Mucosa of rectum (tissue), 2 donors: ENCODE results near the gene PPM1A.

Experiments used
- H3K27ac ChIP-seq, 2 donors: one replicate each; pipeline ENCODE4 v1.7.0; 2013; ENCODE audit warnings: inconsistent platforms in 2 of 2, low read depth in 2 of 2, low read length in 2 of 2
- H3K27me3 ChIP-seq, 2 donors: one replicate each; pipeline ENCODE4 v1.7.0; 2013; ENCODE audit warnings: low read length in 2 of 2; ENCODE audit not compliant: control insufficient read depth in 2 of 2, insufficient read depth in 2 of 2
- H3K36me3 ChIP-seq, 2 donors: one replicate each; pipeline ENCODE4 v1.7.0; 2013; ENCODE audit warnings: low read length in 2 of 2; ENCODE audit not compliant: control insufficient read depth in 2 of 2, insufficient read depth in 2 of 2
- H3K4me1 ChIP-seq, 2 donors: one replicate each; pipeline ENCODE4 v1.7.0; 2013; ENCODE audit warnings: low read length in 2 of 2, mild to moderate bottlenecking in 1 of 2; ENCODE audit not compliant: control insufficient read depth in 2 of 2, insufficient read depth in 2 of 2
- H3K4me3 ChIP-seq, 2 donors: one replicate each; pipeline ENCODE4 v1.7.0; 2013; ENCODE audit warnings: low read length in 2 of 2
- H3K9ac ChIP-seq, 2 donors: one replicate each; pipeline ENCODE4 v1.7.0; 2013; ENCODE audit warnings: low read length in 2 of 2, low read depth in 1 of 2, mild to moderate bottlenecking in 1 of 2
- H3K9me3 ChIP-seq, 2 donors: one replicate each; pipeline ENCODE4 v1.7.0; 2013; ENCODE audit warnings: low read length in 2 of 2; ENCODE audit not compliant: control insufficient read depth in 2 of 2
- donor health status: healthy.
- donor health status: Normal muscosa, but diverticular disease.

Gene PPM1A

GRCh38 chr14:60331201-60332045 is 82.4 kb downstream of the PPM1A start:
- Histone ChIP-seq H3K27me3 (peaks cover 3% of the 10 kb centered on the region in 2 donors), H3K36me3 (no peaks in the 10 kb centered on the region), H3K4me3 (peak overlapping the region; percentile 66 to 85), H3K9ac (peak overlapping the region; percentile 62 to 63), H3K4me1 (peaks cover 9 to 10% of the 10 kb centered on the region in 2 donors), H3K9me3 (no peaks in the 10 kb centered on the region), H3K27ac (peak overlapping the region in 1 of 2 donors; percentile 48)

DNA sequence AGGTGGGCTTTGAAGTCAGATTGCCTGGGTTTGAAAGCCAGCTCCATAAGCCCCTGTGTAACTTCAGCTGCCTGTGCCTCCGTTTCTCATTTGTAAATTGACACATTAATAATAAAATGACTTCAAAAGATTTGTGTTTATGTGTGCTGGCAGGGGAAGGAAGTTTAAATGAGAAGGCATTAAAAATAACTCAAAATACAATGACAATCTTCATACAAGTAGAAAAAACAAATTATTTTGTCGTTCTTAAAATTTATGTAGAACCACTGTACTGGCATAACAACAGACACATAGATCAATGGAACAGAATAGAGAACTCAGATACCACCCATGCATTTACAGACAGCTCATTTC is 83.0 kb downstream of the PPM1A start:
- H3K27me3 ChIP-seq: peaks cover 3% of the 10 kb centered on the region in 2 donors
- H3K4me3 ChIP-seq: peak overlapping the region in 1 of 2 donors; percentile 85
- H3K9ac ChIP-seq: peak overlapping the region in 1 of 2 donors; percentile 63
- H3K9me3 ChIP-seq: no peaks in the 10 kb centered on the region
- no peaks in the 10 kb centered on the region for H3K36me3 ChIP-seq
- H3K4me1 ChIP-seq: peaks cover 9 to 10% of the 10 kb centered on the region in 2 donors
- no peak overlapping the region for H3K27ac ChIP-seq

DNA sequence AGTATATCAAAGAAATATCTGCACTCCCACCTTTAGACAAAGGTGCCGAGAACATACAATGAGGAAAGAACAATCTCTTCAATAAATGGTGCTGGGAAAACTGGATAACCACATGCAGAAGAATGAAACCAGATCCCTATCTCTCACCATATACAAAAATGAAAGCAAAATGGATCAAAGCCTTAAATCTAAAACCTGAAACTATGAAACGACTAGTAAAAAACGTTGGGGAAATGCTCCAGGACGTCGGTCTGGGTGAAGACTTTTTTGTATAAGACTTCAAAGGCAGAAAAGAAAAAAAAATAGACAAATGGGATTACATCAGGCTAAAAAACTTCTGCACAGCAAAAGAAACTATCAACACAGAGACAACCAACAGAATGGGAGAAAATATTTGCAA is 83.8 kb downstream of the PPM1A start:
- H3K27me3 ChIP-seq: peaks cover 3% of the 10 kb centered on the region in 2 donors
- H3K9me3 ChIP-seq: no peaks in the 10 kb centered on the region
- H3K4me1 ChIP-seq: peaks cover 6% of the 10 kb centered on the region in 2 donors
- no peak overlapping the region for H3K27ac ChIP-seq
- H3K4me3 ChIP-seq: no peak overlapping the region
- no peaks in the 10 kb centered on the region for H3K36me3 ChIP-seq
- H3K9ac ChIP-seq: no peak overlapping the region

DNA sequence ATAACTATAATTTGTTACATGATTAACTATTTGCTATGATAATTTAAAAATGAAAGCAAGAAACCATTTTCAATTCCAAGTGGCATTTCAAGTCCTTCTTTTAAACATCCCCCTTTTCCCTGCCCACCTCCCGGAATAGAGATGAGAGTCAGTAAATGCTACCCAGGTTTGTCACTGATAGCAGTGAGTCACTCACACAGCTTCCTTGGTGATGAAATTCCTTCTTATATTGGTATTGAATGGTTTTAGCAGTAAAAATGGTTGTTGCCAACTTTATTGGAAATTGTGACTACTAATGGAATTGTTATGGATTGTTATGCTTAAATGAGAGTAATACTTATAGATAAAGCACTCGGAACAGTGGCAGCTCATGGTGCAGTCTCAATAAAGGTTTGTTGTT is 90.5 kb downstream of the PPM1A start:
- no peak overlapping the region for H3K4me3 ChIP-seq
- no peaks in the 10 kb centered on the region for H3K4me1 ChIP-seq
- H3K27ac ChIP-seq: no peak overlapping the region
- no peaks in the 10 kb centered on the region for H3K36me3 ChIP-seq
- H3K9me3 ChIP-seq: no peaks in the 10 kb centered on the region
- no peak overlapping the region for H3K9ac ChIP-seq
- no peaks in the 10 kb centered on the region for H3K27me3 ChIP-seq

DNA sequence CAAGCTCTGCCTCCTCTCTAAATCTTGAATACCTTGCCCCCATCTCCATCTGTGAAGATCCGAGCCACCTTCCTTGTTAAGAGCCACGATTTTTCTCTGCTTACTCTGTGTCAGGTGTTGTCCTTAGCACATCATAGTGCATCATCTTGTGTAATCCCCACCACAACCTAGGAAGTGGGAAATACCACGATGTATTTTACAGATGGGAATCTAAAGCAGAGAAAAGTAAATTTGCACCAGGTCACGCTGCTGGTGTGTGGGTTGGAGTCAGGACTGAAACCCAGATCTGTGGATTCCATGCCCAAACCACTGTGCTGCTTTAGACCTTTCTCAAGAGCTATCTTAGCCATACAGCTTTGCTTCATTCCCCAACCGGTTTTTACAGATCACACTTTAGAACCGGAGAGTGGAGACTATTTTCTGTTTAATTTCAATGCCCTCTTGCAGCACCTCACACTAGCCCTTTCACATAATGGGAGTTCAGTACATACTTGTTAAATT is 94.6 kb downstream of the PPM1A start:
- Histone ChIP-seq H3K9ac (no peak overlapping the region), H3K4me3 (no peak overlapping the region), H3K9me3 (no peaks in the 10 kb centered on the region), H3K27ac (no peak overlapping the region), H3K27me3 (no peaks in the 10 kb centered on the region), H3K36me3 (no peaks in the 10 kb centered on the region), H3K4me1 (no peaks in the 10 kb centered on the region)

DNA sequence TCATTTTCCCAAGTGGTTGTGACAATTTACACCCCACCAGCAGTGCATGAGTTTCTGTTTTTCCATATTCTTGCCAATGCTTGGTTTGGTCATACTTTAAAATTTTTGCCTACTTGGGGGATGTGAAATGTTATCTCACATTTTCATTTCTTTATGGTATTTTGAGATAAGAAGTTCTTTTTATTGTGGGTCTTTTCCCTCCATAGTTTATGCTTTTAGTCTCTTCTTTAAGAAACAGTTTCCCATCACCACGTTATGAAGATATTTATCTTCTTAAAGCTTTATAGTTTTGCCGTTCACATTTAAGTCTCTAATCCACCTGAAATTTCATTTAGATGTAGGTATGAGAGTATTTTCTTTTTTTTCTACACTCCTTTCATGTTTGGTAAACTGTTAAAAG is 95.7 kb downstream of the PPM1A start:
- Histone ChIP-seq H3K9ac (no peak overlapping the region), H3K9me3 (no peaks in the 10 kb centered on the region), H3K4me3 (no peak overlapping the region), H3K4me1 (no peaks in the 10 kb centered on the region), H3K27ac (no peak overlapping the region), H3K36me3 (no peaks in the 10 kb centered on the region), H3K27me3 (no peaks in the 10 kb centered on the region)

DNA sequence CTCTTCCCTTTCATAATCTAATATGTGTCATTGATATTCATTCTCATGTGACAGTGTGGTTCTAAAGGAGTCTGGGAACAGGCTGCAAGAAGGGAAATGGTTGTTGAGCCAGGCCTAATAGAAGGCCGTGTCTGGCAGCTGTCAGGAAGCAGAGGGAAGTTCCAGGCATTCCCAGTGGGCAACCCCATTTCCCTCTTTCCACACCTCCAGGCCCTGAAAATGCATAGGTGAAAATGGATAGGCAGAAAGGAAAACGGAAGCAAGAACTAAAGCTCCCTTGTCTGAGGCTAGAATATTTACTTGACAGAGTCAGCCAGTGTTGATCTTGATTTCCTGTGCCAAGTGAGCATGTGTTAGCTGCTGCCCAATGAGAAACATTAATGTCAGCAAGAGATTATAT is 97.7 kb downstream of the PPM1A start:
- no peaks in the 10 kb centered on the region for H3K9me3 ChIP-seq
- H3K27ac ChIP-seq: no peak overlapping the region
- H3K36me3 ChIP-seq: no peaks in the 10 kb centered on the region
- no peaks in the 10 kb centered on the region for H3K27me3 ChIP-seq
- H3K4me1 ChIP-seq: no peaks in the 10 kb centered on the region
- no peak overlapping the region for H3K9ac ChIP-seq
- H3K4me3 ChIP-seq: no peak overlapping the region

DNA sequence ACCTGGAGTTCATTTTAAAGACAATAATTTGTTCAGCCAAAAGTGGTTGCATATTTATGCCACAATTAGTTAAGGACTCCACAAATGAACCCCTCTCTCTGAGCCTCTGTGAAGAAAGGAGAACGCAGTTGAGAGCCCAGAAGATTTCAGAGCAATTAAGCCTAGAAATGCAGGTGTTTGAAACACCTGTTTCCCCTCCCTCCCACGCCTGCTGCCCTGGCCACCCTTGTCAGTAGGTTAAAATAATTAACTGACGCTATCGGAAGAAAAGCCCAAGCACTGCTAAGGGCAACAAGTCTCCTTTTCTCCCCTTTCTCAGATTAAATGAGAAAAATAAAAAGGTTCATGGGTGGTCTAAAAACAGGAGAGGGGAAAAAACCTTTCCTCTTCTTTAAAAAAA is 99.2 kb downstream of the PPM1A start:
- Histone ChIP-seq H3K27me3 (no peaks in the 10 kb centered on the region), H3K9me3 (no peaks in the 10 kb centered on the region), H3K4me3 (no peak overlapping the region), H3K9ac (no peak overlapping the region), H3K27ac (no peak overlapping the region), H3K4me1 (no peaks in the 10 kb centered on the region), H3K36me3 (no peaks in the 10 kb centered on the region)
